Measurements from ENCODE around the gene TBC1D22A. TPM values are rescaled to one million over a fixed set of nuclear protein-coding genes. Genes with fewer than 3 reads are reported as not detected.

Gene TBC1D22A
- total RNA-seq, 1 experiment from 2014 or later = 7.9 TPM

- DNase-seq (ENCODE audit: low spot score) = no peak
Measured at GRCh38 chr22:46752988-46753310, 9.5 kb upstream of the TBC1D22A start.

- DNase-seq (ENCODE audit: low spot score) = no peak
Measured at GRCh38 chr22:46753360-46753759, 9.1 kb upstream of the TBC1D22A start.

DNA sequence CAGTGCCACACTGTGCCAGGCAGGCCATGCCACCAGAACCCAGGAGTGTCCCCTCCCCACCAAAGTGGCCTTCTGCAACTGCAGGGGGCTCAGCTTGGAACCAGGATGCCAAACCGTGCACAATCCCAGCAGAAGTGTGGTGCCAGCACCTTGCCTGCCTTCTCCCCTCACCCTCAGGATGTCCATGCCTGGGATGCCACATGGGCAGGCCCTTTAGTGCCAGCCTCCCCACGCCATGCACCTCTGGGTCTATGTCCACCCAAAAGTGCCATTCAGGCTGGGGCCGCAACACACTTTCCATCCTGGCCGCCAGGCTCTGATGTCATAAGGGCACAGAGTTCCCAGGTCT, 8.7 kb upstream of the TBC1D22A start:
- DNase-seq (ENCODE audit: low spot score) = no peak

DNA sequence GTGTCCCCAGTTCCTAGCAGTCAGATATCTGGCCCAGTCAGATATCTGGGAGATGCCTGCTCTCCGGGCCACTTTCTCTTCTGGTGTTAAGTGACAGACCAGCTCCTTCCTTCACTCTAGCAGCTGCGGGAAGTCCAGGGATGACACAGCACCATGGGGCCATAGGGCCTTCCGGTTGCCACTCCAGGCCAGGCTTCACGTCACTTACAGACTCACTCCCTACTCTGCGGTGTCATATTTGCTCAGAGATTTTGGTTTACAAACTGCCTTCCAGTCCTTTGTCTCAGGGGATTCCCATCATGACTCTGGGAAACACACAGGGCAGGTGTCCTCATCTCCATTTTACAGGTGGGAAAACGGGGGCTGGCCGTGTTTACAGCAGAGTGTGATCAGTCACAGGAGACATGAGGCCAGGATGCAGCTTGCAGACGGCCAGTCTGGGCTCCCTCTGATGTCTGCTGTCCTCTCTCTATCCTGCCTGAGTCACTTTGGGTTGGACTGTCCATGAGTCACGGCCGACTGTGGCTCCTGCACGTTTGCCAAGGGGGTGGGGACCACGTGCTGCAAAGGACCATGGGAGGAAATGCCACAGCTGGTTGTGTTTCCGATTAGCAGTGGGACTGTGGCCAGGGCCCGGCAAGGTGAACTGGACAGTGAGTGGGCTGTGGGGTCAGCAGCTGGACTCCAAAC, 8.2 kb upstream of the TBC1D22A start:
- DNase-seq (ENCODE audit: low spot score) = peak; percentile 95

DNA sequence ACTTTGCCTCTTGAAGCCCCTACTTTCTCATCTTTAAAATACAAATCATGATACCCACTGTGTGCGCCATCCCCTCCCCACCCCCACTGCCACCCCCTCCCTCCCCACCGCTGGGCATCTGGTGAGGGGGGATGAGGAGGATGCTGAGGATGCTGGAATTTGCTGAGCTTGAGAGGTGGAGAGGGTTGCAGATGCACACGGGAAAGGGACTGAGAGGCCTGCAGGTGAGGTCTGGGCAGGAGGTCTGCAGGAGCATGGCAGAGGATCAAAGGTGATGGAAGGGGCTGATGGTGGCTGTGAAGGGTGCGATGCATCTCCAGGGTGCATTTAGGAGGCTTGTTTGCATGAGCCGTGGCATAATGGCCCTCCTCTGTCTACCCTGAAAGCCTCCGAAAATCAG, 7.6 kb upstream of the TBC1D22A start:
- DNase-seq (ENCODE audit: low spot score) = no peak

- no peak for DNase-seq (ENCODE audit: low spot score)
Measured at GRCh38 chr22:46755525-46755924, 6.9 kb upstream of the TBC1D22A start.

- no peak for DNase-seq (ENCODE audit: low spot score)
Measured at GRCh38 chr22:46756097-46756496, 6.4 kb upstream of the TBC1D22A start.

DNA sequence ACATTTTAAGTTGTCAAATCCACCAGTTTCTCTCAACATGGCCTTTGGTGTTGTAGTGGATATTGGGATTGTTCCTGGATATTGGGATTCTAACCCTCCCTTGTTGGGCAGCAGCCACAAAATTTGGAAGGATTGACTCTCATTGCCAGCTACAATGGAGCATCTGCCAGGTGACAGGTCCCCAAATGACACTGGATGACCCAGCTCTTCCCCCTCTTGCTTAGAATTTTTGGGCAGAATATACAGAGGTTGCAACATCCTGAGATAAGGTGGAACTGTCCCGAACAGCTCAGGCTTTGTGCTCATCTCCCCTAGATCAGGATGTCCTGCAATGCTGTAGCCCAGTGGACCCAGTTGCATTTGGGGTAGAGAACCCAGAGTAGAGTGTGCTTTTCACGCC, 5.3 kb upstream of the TBC1D22A start:
- DNase-seq (ENCODE audit: low spot score) = no peak

GRCh38 chr22:46758121-46758520, 4.3 kb upstream of the TBC1D22A start:
- no peak for DNase-seq (ENCODE audit: low spot score)

GRCh38 chr22:46758867-46759290, 3.6 kb upstream of the TBC1D22A start:
- DNase-seq (ENCODE audit: low spot score) = peak; percentile 61

GRCh38 chr22:46761017-46761416, 1.4 kb upstream of the TBC1D22A start:
- DNase-seq (ENCODE audit: low spot score) = no peak

DNA sequence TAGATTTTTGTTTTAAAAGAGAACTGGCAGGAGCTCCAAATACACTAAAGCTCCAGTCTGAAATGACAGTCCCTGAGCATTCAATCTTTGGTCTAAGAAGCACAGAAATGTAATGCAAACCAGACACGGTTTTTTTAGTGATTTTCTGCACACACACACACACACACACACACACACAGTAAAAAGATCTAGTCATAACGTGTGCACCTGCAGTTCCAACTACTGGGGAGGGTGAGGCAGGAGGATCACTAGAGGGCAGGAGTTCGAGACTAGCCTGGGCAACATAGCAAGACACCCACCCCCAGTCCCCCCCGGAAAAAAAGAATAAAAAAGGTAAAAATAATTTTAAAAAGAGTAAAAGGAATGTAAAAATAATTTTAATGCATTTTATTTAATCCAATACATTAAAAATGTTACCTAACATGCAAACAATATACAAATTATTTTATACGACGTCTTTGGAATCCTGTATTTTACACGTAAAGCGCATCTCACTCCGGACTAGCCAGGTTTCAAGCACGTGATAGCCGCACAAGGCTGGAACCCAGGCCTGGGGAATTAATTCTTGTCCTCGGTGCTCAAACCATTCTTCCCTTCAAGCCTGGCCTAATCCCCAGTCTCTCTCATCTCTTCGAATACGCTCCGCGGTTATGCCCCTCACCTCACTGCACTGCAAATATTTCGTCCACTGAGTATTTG, 762 bp upstream of the TBC1D22A start:
- no peak for DNase-seq (ENCODE audit: low spot score)

- DNase-seq (ENCODE audit: low spot score) = no peak
Measured at GRCh38 chr22:46763051-46763705, 728 bp downstream of the TBC1D22A start.

DNA sequence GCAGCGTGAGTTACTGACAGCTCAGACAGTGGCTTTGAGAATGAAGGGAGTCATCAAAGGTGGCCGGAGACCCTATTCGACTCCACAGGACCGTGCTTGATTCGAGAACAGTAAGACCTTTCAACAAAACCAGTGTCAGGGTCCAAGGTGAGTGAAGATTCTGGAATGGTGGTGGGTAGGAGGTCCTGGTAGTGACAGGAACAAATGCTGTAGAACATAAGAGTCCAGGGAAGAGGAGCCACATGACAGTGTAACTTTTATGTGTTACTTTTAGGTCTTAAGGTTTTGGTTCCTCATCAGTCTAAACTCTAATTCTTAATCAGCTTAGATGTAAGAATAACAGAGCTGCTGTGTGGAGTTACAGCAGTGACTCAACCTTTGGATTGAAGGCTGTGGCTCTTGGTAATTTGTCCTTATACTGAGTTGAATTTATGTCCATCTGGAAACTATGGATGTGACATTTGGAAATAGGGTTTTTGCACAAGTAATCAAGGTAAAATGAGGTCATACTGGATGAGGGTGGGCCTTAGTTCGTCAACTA, 1.8 kb downstream of the TBC1D22A start:
- DNase-seq (ENCODE audit: low spot score) = no peak

DNA sequence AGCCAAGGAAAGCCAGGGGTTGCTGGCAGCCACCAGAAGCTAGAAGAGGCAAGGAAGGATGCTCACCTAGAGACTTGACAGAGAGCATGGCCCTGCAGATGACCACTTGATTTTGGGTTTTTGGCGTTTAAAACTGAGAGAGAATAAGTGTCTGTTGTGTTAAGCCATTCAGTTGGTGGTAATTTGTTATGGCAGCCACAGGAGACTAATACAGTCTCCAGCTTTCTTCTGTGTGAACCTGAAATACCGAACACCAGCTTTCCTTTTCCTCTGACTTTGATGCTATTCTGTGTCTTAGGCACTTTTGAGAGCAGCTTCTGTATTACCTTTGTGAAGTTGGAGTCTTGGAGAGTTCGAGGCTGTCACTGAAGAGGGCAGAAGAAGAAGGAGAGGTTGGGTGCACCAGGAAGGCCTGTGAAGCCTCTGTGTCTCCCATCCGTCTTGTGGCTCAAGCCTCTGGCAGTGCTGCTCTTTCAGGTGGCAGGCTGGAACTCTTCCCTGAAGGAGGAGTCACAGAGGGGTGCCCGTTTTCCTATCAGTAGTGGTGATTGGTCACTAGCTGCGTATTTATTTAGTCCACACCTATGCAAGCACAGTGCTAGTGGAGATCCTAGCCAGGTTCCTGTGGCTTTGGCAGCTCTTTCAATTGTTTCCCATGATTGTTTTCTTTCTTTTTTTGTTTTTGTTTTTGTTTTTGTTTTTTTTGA, 2.5 kb downstream of the TBC1D22A start:
- no peak for DNase-seq (ENCODE audit: low spot score)

DNA sequence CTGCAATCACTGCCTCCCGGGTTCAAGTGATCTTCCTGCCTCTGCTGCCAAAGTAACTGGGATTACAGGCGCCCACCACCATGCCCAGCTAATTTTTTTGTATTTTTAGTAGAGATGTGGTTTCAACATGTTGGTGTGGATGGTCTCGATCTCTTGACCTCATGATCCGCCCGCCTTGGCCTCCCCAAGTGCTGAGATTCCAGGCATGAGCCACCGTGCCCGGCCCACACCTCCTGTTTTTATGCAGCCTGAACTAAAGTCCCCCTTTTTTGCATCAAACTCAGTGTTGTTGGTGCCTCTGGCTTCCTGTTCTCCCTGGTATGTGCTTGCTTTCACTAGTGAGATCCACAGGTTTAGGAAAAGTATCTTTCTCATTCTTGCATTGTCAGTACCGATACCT, 4.2 kb downstream of the TBC1D22A start:
- no peak for DNase-seq (ENCODE audit: low spot score)

GRCh38 chr22:46767249-46767985, 5.0 kb downstream of the TBC1D22A start:
- DNase-seq (ENCODE audit: low spot score) = no peak

DNA sequence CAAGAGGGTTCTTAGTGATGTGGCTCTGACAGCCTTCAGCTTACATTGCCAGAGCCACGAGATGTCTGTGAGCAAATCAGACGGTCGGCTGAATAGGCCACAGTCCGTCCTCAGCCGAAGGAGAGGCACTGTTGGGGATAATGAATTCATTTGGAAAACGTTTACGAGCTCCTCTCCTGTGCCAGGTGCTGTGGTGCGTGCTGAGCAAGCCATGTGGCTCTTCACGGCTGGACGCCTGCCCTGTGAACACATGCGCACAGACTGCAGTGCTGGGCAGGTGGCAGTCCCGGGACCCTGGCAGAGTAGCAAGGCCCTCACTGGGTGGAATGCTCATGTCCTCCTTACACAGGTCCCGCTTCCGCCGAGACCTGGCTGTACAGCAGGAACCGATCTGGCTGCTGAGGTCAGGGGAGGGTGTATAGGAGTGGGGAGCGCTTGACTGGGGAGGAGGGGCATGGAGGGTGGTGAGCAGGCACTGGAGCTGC, 6.8 kb downstream of the TBC1D22A start:
- DNase-seq (ENCODE audit: low spot score) = no peak

DNA sequence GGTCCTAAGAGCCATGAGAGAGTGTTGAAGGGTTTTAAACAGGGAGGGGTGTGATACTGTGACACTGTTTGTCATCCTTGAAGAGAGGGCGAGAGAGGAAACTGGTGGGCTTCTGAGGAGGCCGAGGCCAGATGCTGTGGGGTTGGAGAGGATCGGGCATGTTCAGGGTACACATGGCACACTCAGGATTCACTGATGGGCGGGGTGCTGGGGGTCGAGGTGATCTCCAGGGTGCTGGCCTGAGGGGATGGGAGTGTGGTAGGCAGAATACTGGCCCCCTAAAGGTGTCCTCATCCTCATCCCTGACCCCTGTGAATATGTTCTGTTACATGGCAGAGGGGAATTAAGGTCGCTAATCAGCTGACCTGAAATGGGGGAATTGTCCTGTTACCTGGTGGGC, 7.3 kb downstream of the TBC1D22A start:
- DNase-seq (ENCODE audit: low spot score) = no peak

- DNase-seq (ENCODE audit: low spot score) = no peak
Measured at GRCh38 chr22:46770151-46770641, 7.7 kb downstream of the TBC1D22A start.

- DNase-seq (ENCODE audit: low spot score) = no peak
Measured at GRCh38 chr22:46770726-46771125, 8.3 kb downstream of the TBC1D22A start.
